Heart left ventricle (tissue), 16 donors: Measurements from ENCODE around the gene CEP350. TPM values are rescaled to one million over a fixed set of nuclear protein-coding genes. Genes with fewer than 3 reads are reported as not detected.

Source experiments
- ATAC-seq, 4 donors: fragments of 200-7000 bp; cut with Tn5 transposase; one replicate each; pipeline ENCODE4 v1.9.1; 2020 to 2022; ENCODE audit warnings: moderate library complexity in 4 of 4, mild to moderate bottlenecking in 3 of 4, moderate number of reproducible peaks in 1 of 4
- DNase-seq, 5 donors: peaks; one replicate each; pipeline ENCODE4 v3.0.0-alpha.2; 2020
- H3K27ac ChIP-seq, 12 donors: fragments of 200-600 bp; sonication (generic) in 4 of 12; one replicate each; pipeline versions ENCODE4 v1.5.0 to v1.8.0; 2016 to 2022; ENCODE audit warnings: mild to moderate bottlenecking in 2 of 12
- H3K27me3 ChIP-seq, 9 donors: fragments of 200-600 bp; sonication (generic) in 2 of 9; one replicate each; pipeline versions ENCODE4 v1.5.1 to v1.8.0; 2016 to 2022; ENCODE audit warnings: mild to moderate bottlenecking in 3 of 9
- H3K36me3 ChIP-seq, 9 donors: fragments of 200-600 bp; sonication (generic) in 2 of 9; one replicate each; pipeline versions ENCODE4 v1.5.0 to v1.8.0; 2018 to 2022; ENCODE audit warnings: mild to moderate bottlenecking in 2 of 9
- H3K4me1 ChIP-seq, 12 donors: fragments of 200-600 bp; sonication (generic) in 4 of 12; one replicate each; pipeline versions ENCODE4 v1.5.0 to v1.8.0; 2016 to 2022; ENCODE audit warnings: mild to moderate bottlenecking in 3 of 12
- H3K4me3 ChIP-seq, 12 donors: fragments of 200-600 bp; sonication (generic) in 4 of 12; one replicate each; pipeline versions ENCODE4 v1.5.0 to v1.8.0; 2017 to 2022; ENCODE audit warnings: mild to moderate bottlenecking in 9 of 12, moderate library complexity in 4 of 12
- H3K9me3 ChIP-seq, 12 donors: fragments of 200-600 bp; sonication (generic) in 4 of 12; one replicate each; pipeline versions ENCODE4 v1.5.0 to v1.8.0; 2016 to 2022; ENCODE audit warnings: mild to moderate bottlenecking in 1 of 12
- CTCF ChIP-seq, 12 donors: fragments of 200-600 bp; sonication (generic) in 4 of 12; IDR thresholded peaks; one replicate each; pipeline versions ENCODE4 v1.5.0 to v1.8.0; 2018 to 2022; ENCODE audit warnings: antibody characterized with exemption in 12 of 12, mild to moderate bottlenecking in 5 of 12
- POLR2A ChIP-seq, 2 donors: fragments of 450-650 bp; IDR thresholded peaks; one replicate each; pipeline ENCODE4 v1.6.1; 2017; ENCODE audit warnings: antibody characterized with exemption in 2 of 2, mild to moderate bottlenecking in 2 of 2, moderate library complexity in 2 of 2
- WGBS, 4 donors: extraction: QIAGEN DNeasy Blood & Tissue Kit in 2 of 4; methylation state at CpG; one replicate each; pipeline versions ENCODE4 v1.1.5 to v1.1.7; 2013 to 2018; 5-methylcytosine and 5-hydroxymethylcytosine counted together
- intact Hi-C, 10 donors: fragments of 100-400 bp; cut with DNase I; formaldehyde crosslinking; loops; one replicate each; pipeline versions ENCODE4 v1.11.1 to v1.14.2; 2022
- polyA plus RNA-seq, 2 donors: library from polyadenylated mRNA; stranded (reverse); fragments of 200-250 nt; gene quantifications; one replicate each; pipeline ENCODE4 v1.2.3, GENCODE V29; 2013
- total RNA-seq, 9 donors: library from RNA; depleted of rRNA in 2 of 9; stranded (reverse); fragments of >200 nt in 2 of 9; fragmentation: NEBNext Ultra II Directional in 3 of 9; extraction: Animal tissue kit (Norgen Biotek cat#: 25700) in 3 of 9; gene quantifications; one replicate each; pipeline versions ENCODE4 v1.1.0 to v1.2.4, GENCODE V29; 2016 to 2023
- donor health status: ischemic (EF 13 %, LVEDD 7.1; RV severe dilation, severe dysfunction).
- donor health status: healthy with polysubstance abuse.
- donor health status: DM: no; HTN: yes; CAD: no.
- donor health status: DM: no; HTN: no; CAD: no.
- donor health status: ischemic (EF 25% LVEDD 6.9; RV normal size, moderate dysfunction).
- donor health status: ischemic (EF 25% LVEDD 5.7; RV mildly dilated, moderate dysfunction).
- donor health status: healthy.
- donor health status: DM: yes; HTN: yes; CAD: no.
- donor health status: ischemic (EF 35%, LVEDD 5.7; RV mildly dilated, moderate dysfunction).
- donor health status: nonischemic (EF 11% LVEDD 7.7; RV severe dilation, severe dysfunction).
- donor health status: DM: yes; HTN: yes; CAD: no.
- donor health status: PGD.
- donor health status: ischemic (EF 29% LVEDD 5.4; RV normal size, mild dysfunction).
- donor health status: nonischemic (EF 23%, LVEDD 6.1; RV moderate dilation, normal function).

The CEP350 gene
- total and polyA plus RNA-seq, 11 donors: 7.8 to 65.3 (median 40.4) TPM

DNA sequence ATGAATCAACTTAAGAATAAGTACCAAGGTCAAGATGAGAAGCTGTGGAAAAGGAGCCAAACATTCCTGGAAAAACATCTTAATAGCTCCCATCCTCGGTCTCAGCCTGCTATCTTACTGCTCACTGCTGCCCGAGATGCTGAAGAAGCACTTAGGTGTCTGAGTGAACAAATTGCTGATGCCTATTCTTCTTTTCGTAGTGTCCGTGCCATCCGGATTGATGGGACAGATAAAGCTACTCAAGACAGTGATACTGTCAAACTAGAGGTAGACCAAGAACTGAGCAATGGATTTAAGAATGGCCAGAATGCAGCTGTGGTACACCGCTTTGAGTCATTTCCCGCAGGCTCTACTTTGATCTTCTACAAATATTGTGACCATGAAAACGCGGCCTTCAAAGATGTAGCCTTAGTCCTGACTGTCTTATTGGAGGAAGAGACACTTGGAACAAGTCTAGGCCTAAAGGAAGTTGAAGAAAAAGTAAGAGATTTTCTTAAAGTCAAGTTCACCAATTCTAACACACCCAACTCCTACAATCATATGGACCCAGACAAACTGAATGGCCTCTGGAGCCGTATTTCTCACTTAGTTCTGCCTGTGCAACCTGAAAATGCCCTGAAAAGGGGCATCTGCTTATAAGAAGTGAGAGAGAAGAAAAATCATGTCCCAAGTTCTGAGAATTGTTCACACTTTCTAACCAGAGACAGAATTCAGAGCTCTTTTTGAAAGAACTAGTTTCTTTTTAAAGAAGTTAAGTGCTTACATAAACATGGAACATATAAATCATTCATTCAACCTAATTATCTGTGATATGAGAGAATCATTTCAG, 36.8 kb upstream of the CEP350 start:
- H3K27me3 ChIP-seq: no peaks in the 10 kb centered on the region
- intact Hi-C loops: loop anchor here in 1 of 10 donors (10.0 kb wide), 1 partner anchor 157 kb away; no protein-coding TSS in a partner anchor
- no peaks in the 10 kb centered on the region for H3K9me3 ChIP-seq
- peaks cover 0 to 5% (median 0%) of the 10 kb centered on the region in 12 donors for H3K4me1 ChIP-seq
- 85 to 87% (median 85%) methylated on average over 10 of the region's 10 CpGs for WGBS, 4 donors
- ATAC-seq (no peak), DNase-seq (no peak)
- H3K36me3 ChIP-seq: peaks cover 0 to 95% (median 78%) of the 10 kb centered on the region in 9 donors
- H3K27ac ChIP-seq: no peak overlapping the region
- TF ChIP-seq CTCF (IDR thresholded peaks at IDR 0.05) (no peak), POLR2A (IDR thresholded peaks at IDR 0.05) (no peak)
- no peak overlapping the region for H3K4me3 ChIP-seq

GRCh38 chr1:179921472-179921871, 33.1 kb upstream of the CEP350 start:
- WGBS, 4 donors: 89 to 100% (median 94%) methylated on average over 1 of the region's 1 CpG
- intact Hi-C loops: no loop called here

GRCh38 chr1:179921981-179922872, 32.4 kb upstream of the CEP350 start:
- ATAC-seq (no peak), DNase-seq (no peak)
- Histone ChIP-seq H3K27ac (no peak overlapping the region), H3K36me3 (peaks cover 0 to 51% (median 34%) of the 10 kb centered on the region in 9 donors), H3K27me3 (no peaks in the 10 kb centered on the region), H3K4me1 (peaks cover 0 to 8% (median 0%) of the 10 kb centered on the region in 12 donors), H3K4me3 (no peak overlapping the region), H3K9me3 (no peaks in the 10 kb centered on the region)
- TF ChIP-seq CTCF (IDR thresholded peaks at IDR 0.05) (no peak), POLR2A (IDR thresholded peaks at IDR 0.05) (no peak)
- intact Hi-C loops: no loop called here
- 77 to 80% (median 79%) methylated on average over 8 of the region's 8 CpGs for WGBS, 4 donors

More at GRCh38 chr1:179921472-179921871, 33.1 kb upstream of the CEP350 start:
- Histone ChIP-seq H3K9me3 (no peaks in the 10 kb centered on the region), H3K4me1 (peaks cover 0 to 8% (median 0%) of the 10 kb centered on the region in 12 donors), H3K36me3 (peaks cover 0 to 59% (median 42%) of the 10 kb centered on the region in 9 donors), H3K4me3 (no peak overlapping the region), H3K27me3 (no peaks in the 10 kb centered on the region), H3K27ac (no peak overlapping the region)
- DNase-seq (no peak), ATAC-seq (no peak)
- TF ChIP-seq CTCF (IDR thresholded peaks at IDR 0.05): no peak
- TF ChIP-seq POLR2A (IDR thresholded peaks at IDR 0.05): no peak

DNA sequence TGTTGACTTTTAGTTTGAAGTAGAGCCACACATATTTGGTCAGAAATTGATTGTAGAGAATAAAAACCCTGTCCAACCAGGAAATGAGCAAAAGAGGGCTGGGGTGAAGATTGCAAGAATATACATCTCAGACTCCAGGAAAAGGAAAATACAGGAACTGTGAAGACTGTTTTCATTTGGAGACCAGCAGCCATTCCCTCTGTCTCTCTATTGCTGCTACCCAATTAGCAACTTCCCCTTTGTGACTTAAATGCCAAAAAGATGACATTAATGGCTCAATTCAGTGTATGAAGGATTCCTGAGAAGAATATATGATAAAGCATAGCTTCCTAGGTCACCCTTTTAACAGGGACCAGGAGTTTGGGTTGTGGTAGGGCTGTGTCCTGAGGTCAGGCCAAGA, 31.6 kb upstream of the CEP350 start:
- H3K27me3 ChIP-seq: no peaks in the 10 kb centered on the region
- intact Hi-C loops: no loop called here
- peak overlapping the region in 1 of 12 donors; percentile 9 for H3K27ac ChIP-seq
- H3K9me3 ChIP-seq: no peaks in the 10 kb centered on the region
- H3K4me3 ChIP-seq: no peak overlapping the region
- no peak for TF ChIP-seq POLR2A (IDR thresholded peaks at IDR 0.05)
- no peak for TF ChIP-seq CTCF (IDR thresholded peaks at IDR 0.05)
- DNase-seq (no peak), ATAC-seq (no peak)
- peaks cover 0 to 43% (median 26%) of the 10 kb centered on the region in 9 donors for H3K36me3 ChIP-seq
- peaks cover 0 to 8% (median 0%) of the 10 kb centered on the region in 12 donors for H3K4me1 ChIP-seq
